SK-N-SH treated with all-trans-retinoic acid at 6 μM for 48 hours (cell line): ENCODE results near the gene DENND5A.
A peak's percentile ranks its signal among the peaks of the same experiment; 100 is the strongest.
"Not testable (repeated sequence)": the region's sequence is repeated elsewhere in the genome, so short reads cannot be mapped to it uniquely, and the experiment has no call there.

Experiments
- ATAC-seq: fragments of 200-7000 bp; cut with Tn5 transposase; 3 replicates; pipeline ENCODE4 v1.9.1; 2020; ENCODE audit warnings: mild to moderate bottlenecking, moderate library complexity
- BACH2 ChIP-seq: fragments of 250-450 bp; sonication (Bioruptor Pico); IDR thresholded peaks from 2 replicates; pipeline ENCODE4 v1.9.0; 2021; ENCODE audit warnings: mild to moderate bottlenecking, borderline replicate concordance
- CREB5 ChIP-seq: fragments of 250-450 bp; sonication (Bioruptor Pico); IDR thresholded peaks from 2 replicates; pipeline ENCODE4 v1.5.1; 2020; ENCODE audit warnings: low read depth, mild to moderate bottlenecking, moderate library complexity
- ESRRG ChIP-seq: fragments of 250-450 bp; sonication (Bioruptor Pico); IDR thresholded peaks from 2 replicates; pipeline ENCODE4 v1.6.1; 2021; ENCODE audit warnings: mild to moderate bottlenecking
- GLIS3 ChIP-seq: fragments of 250-450 bp; sonication (Bioruptor Pico); IDR thresholded peaks from 2 replicates; pipeline ENCODE4 v1.5.0; 2020; ENCODE audit warnings: mild to moderate bottlenecking, moderate library complexity
- PATZ1 ChIP-seq: fragments of 250-450 bp; sonication (Bioruptor Pico); IDR thresholded peaks from 2 replicates; pipeline ENCODE4 v1.8.0; 2020; ENCODE audit warnings: mild to moderate bottlenecking, moderate library complexity, borderline replicate concordance
- RARB ChIP-seq: fragments of 250-450 bp; sonication (Bioruptor Pico); IDR thresholded peaks from 2 replicates; pipeline ENCODE4 v1.8.0; 2021; ENCODE audit warnings: mild to moderate bottlenecking, moderate library complexity
- TOX ChIP-seq: fragments of 250-450 bp; sonication (Bioruptor Pico); IDR thresholded peaks from 2 replicates; pipeline ENCODE4 v1.8.0; 2021; ENCODE audit warnings: mild to moderate bottlenecking, moderate library complexity, borderline replicate concordance
- TSHZ2 ChIP-seq: fragments of 250-450 bp; sonication (Bioruptor Pico); IDR thresholded peaks from 2 replicates; pipeline ENCODE4 v1.5.0; 2020; ENCODE audit warnings: mild to moderate bottlenecking, moderate library complexity
- ZFP3 ChIP-seq: fragments of 250-450 bp; sonication (Bioruptor Pico); IDR thresholded peaks from 2 replicates; pipeline ENCODE4 v1.5.0; 2020; ENCODE audit warnings: mild to moderate bottlenecking, moderate library complexity
- ZFP30 ChIP-seq: fragments of 450-650 bp; formaldehyde crosslinking; IDR thresholded peaks from 2 replicates; pipeline ENCODE4 v1.5.0; 2022; ENCODE audit warnings: mild to moderate bottlenecking, moderate library complexity
- ZNF565 ChIP-seq: fragments of 450-650 bp; formaldehyde crosslinking; conservative IDR thresholded peaks from 2 replicates; pipeline ENCODE4 v1.5.0; 2020; ENCODE audit warnings: low read depth, mild to moderate bottlenecking, moderate library complexity
- ZNF70 ChIP-seq: fragments of 450-650 bp; formaldehyde crosslinking; IDR thresholded peaks from 2 replicates; pipeline ENCODE4 v1.5.0; 2020; ENCODE audit warnings: mild to moderate bottlenecking, moderate library complexity
- ZNF8 ChIP-seq: fragments of 450-650 bp; formaldehyde crosslinking; IDR thresholded peaks from 2 replicates; pipeline ENCODE4 v1.5.0; 2020; ENCODE audit warnings: mild to moderate bottlenecking, moderate library complexity

The DENND5A gene

DNA sequence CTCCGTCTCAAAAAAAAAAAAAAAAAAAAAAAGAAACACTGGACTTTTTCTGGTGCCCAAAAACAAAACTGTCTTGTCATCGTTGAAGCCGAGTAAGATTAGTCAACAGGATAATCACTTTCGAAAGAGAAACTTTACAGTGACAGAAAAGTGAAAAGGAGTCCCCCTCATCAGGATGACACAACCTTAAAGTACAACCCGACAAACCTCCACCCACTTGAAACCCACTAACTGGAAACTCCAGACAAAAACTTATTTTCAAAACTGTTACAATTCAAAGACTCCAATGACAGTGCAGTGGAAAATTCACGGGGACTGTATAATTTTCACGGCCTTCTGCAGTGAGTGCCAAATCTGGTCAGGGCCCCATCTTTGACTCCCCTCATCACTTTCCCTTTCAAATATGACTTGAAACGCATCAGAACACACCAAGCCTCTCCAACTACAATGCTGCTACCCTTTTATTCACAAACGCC is 1.3 kb downstream of the DENND5A start:
- ATAC-seq: peak; percentile 32
- TF ChIP-seq ZNF70 (no peak), GLIS3 (no peak), TSHZ2 (CRISPR knock-in tag) (no peak), ESRRG (no peak), ZNF565 (CRISPR knock-in tag) (no peak), CREB5 (CRISPR knock-in tag) (no peak), BACH2 (no peak), ZFP3 (CRISPR knock-in tag) (no peak), RARB (CRISPR knock-in tag) (no peak), ZFP30 (no peak), ZNF8 (CRISPR knock-in tag) (no peak)

- ATAC-seq: not testable (repeated sequence)
These were observed 4.4 kb downstream of the DENND5A start for GRCh38 chr11:9260838-9261146.

- ATAC-seq: peak; percentile 14; the same call in 1 of the 3 replicates
- TF ChIP-seq TSHZ2 (CRISPR knock-in tag) (no peak), ESRRG (no peak), TOX (CRISPR knock-in tag) (no peak), CREB5 (CRISPR knock-in tag) (no peak)
- TF ChIP-seq, all 23 proteins: peak for 0
These were observed 4.9 kb downstream of the DENND5A start for GRCh38 chr11:9259981-9260837.

DNA sequence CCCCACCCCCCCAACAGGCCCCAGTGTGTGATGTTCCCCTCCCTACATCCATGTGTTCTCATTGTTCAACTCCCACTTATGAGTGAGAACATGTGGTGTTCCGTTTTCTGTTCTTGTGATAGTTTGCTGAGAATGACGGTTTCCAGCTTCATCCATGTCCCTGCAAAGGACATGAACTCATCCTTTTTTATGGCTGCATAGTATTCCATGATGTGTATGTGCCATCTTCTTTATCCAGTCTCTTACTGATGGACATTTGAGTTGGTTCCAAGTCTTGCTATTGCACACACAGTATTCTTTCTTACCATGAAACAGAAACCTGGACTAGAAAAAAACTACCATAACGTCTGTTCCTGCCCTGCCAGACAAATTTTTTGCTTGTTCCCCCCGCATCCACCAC is 6.9 kb downstream of the DENND5A start:
- ATAC-seq: not testable (repeated sequence)

GRCh38 chr11:9254416-9254815 is 10.7 kb downstream of the DENND5A start:
- ATAC-seq: no peak
- TF ChIP-seq PATZ1 (CRISPR knock-in tag) (no peak), TOX (CRISPR knock-in tag) (no peak)
- TF ChIP-seq, all 23 proteins: peak for 0
